PC-9 (cell line): ENCODE results near the gene FH.
A peak's percentile ranks its signal among the peaks of the same experiment; 100 is the strongest.

Source experiments
- CTCF ChIP-seq: fragments of 200-600 bp; sonication (generic); conservative IDR thresholded peaks from 2 replicates; pipeline ENCODE4 v1.6.1; 2017; ENCODE audit warnings: mixed run types, antibody characterized with exemption, mild to moderate bottlenecking, moderate library complexity
- EZH2 ChIP-seq: fragments of 200-600 bp; sonication (generic); IDR thresholded peaks from 2 replicates; pipeline ENCODE4 v1.8.0; 2017; ENCODE audit warnings: antibody characterized with exemption, low read depth

DNA sequence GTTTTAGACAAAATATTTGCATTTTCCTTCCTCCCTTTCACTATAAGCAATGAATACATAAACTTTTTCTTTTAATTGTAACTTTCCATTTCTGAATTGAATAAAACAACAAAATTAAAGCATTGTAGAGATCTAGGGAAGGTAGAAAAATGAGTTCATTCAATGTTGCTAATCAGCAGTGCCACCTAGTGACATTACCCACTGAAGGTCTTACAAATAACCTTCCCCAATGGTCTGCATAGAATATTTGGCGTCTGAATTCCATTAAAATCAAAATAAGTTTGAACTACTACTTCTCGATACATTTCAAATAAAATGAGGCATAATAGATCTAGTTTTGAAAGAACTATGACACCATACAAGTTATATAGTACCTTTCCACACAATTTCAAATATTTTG lies 19.6 kb downstream of the FH start:
- TF ChIP-seq CTCF (peak; percentile 68), EZH2 (no peak)
